AG04450 (cell line): ENCODE measurements around the gene QRSL1. TPM values are rescaled to one million over a fixed set of nuclear protein-coding genes. Genes with fewer than 3 reads are reported as not detected.

ENCODE experiments used
- CTCF ChIA-PET: fragments of 300-600, 350-600 bp; formaldehyde crosslinking; extraction: SDS; loops from one replicate; lab custom pipeline; 2022; ENCODE audit warnings: antibody characterized with exemption, inconsistent platforms; lab: Charles Lee
- POLR2A ChIA-PET: fragments of 350-600 bp; formaldehyde crosslinking; extraction: SDS; loops from one replicate; lab custom pipeline; 2021; ENCODE audit warnings: antibody characterized with exemption, inconsistent platforms; lab: Yijun Ruan, JAX
- DNase-seq: peaks from one replicate; pipeline ENCODE4 v3.0.0-alpha.2; 2011; ENCODE audit warnings: low read depth, low spot score
- H3K27ac ChIP-seq: one replicate; pipeline ENCODE4 v1.5.1; 2012; ENCODE audit warnings: low read depth, low read length, control low read depth
- H3K27me3 ChIP-seq: one replicate; pipeline ENCODE4 v1.6.0; 2012; ENCODE audit warnings: low read length; ENCODE audit not compliant: control insufficient read depth, insufficient read depth
- H3K4me3 ChIP-seq: 2 replicates; pipeline ENCODE4 v1.5.1; 2011; ENCODE audit warnings: mild to moderate bottlenecking, low read depth, low read length, control low read depth
- H3K9me3 ChIP-seq: 2 replicates; pipeline ENCODE4 v1.5.1; 2012; ENCODE audit warnings: low read length; ENCODE audit not compliant: control insufficient read depth, insufficient read depth
- polyA plus RNA-seq: library from polyadenylated mRNA; depleted of rRNA; stranded (reverse); fragments of >200 nt; gene quantifications from 2 replicates; pipeline ENCODE4 v1.2.3, GENCODE V29; 2011
- TF ChIP-seq, protein P1 (sequence below): IDR thresholded peaks from 2 replicates; pipeline ENCODE4 v1.5.1; 2011; ENCODE audit warnings: low read depth, low read length, control low read depth, inconsistent platforms

QRSL1 gene
- polyA plus RNA-seq, 1 experiment, result 12.5 TPM

- Histone ChIP-seq H3K4me3 (no peak overlapping the region), H3K9me3 (no peaks in the 10 kb centered on the region), H3K27me3 (no peaks in the 10 kb centered on the region), H3K27ac (no peak overlapping the region)
- ChIA-PET CTCF (interaction anchor here (1.0 kb wide), 1 partner anchor 221 kb away, joined by 3 read pairs; no protein-coding TSS in a partner anchor), POLR2A (no interaction called here)
- DNase-seq, result no peak
- TF ChIP-seq, protein P1, sequence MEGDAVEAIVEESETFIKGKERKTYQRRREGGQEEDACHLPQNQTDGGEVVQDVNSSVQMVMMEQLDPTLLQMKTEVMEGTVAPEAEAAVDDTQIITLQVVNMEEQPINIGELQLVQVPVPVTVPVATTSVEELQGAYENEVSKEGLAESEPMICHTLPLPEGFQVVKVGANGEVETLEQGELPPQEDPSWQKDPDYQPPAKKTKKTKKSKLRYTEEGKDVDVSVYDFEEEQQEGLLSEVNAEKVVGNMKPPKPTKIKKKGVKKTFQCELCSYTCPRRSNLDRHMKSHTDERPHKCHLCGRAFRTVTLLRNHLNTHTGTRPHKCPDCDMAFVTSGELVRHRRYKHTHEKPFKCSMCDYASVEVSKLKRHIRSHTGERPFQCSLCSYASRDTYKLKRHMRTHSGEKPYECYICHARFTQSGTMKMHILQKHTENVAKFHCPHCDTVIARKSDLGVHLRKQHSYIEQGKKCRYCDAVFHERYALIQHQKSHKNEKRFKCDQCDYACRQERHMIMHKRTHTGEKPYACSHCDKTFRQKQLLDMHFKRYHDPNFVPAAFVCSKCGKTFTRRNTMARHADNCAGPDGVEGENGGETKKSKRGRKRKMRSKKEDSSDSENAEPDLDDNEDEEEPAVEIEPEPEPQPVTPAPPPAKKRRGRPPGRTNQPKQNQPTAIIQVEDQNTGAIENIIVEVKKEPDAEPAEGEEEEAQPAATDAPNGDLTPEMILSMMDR, result no peak
These were observed 37.1 kb downstream of the QRSL1 start for GRCh38 chr6:106666282-106667021.

- TF ChIP-seq, protein P1, result no peak
- DNase-seq, result no peak
- no peaks in the 10 kb centered on the region for H3K9me3 ChIP-seq
- H3K4me3 ChIP-seq, result no peak overlapping the region
- H3K27me3 ChIP-seq, result no peaks in the 10 kb centered on the region
- no peak overlapping the region for H3K27ac ChIP-seq
- ChIA-PET CTCF (interaction anchor here (1.0 kb wide), 1 partner anchor 222 kb away, joined by 3 read pairs; no protein-coding TSS in a partner anchor), POLR2A (no interaction called here)
These were observed 37.6 kb downstream of the QRSL1 start for GRCh38 chr6:106667022-106667402.

- Histone ChIP-seq H3K9me3 (no peaks in the 10 kb centered on the region), H3K27me3 (no peaks in the 10 kb centered on the region), H3K27ac (no peak overlapping the region), H3K4me3 (no peak overlapping the region)
- TF ChIP-seq, protein P1, result no peak
- CTCF ChIA-PET, result interaction anchor here (0.5 kb wide), 1 partner anchor 13 kb away, joined by 3 read pairs; no protein-coding TSS in a partner anchor
- no peak for DNase-seq
- POLR2A ChIA-PET, result interaction anchor here (0.7 kb wide), 1 partner anchor 25 kb away, joined by 4 read pairs; no protein-coding TSS in a partner anchor
These were observed 40.9 kb downstream of the QRSL1 start for GRCh38 chr6:106670236-106670635.

GRCh38 chr6:106671651-106672050, 42.3 kb downstream of the QRSL1 start:
- Histone ChIP-seq H3K27ac (no peak overlapping the region), H3K27me3 (no peaks in the 10 kb centered on the region), H3K4me3 (no peak overlapping the region), H3K9me3 (no peaks in the 10 kb centered on the region)
- no peak for DNase-seq
- TF ChIP-seq, protein P1, result no peak
- POLR2A ChIA-PET, result no interaction called here
- CTCF ChIA-PET, result no interaction called here

DNA sequence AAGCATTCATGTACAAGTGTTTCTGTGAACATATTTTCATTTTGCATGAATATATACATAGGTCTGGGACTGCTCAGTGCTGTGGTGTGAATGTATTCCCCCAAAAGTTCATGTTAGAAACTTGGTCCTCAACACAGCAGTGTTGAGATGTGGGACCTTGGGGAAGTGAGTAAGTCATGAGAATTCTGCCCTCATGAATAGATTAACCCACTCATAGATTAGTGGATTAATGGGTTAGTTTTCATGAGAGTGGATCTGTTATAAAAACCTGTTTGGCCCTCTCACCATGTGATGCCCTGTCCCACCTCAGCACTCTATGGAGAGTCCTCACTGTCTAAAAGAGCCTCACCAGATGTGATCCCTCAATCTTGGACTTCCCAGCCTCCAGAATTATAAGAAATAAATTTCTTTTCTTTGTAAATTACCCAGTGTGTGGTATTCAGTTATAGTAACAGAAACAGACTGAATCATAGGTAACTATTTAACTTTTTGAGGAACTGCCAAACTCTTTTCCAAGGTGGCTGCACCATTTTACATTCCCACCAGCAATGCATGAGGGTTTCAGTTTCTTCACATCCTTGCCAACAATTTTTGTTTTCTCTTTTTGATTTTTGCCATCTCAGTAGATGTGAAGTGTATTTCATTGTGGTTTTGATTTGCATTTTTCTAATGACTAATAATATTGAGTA, 45.3 kb downstream of the QRSL1 start:
- POLR2A ChIA-PET, result no interaction called here
- CTCF ChIA-PET, result no interaction called here
- no peak for DNase-seq
- Histone ChIP-seq H3K4me3 (no peak overlapping the region), H3K27ac (no peak overlapping the region), H3K27me3 (no peaks in the 10 kb centered on the region), H3K9me3 (no peaks in the 10 kb centered on the region)
- TF ChIP-seq, protein P1, result no peak
